HG02870 (cell line): Measurements from ENCODE around the gene TMEM120B.
"Not testable (repeated sequence)": the region's sequence is repeated elsewhere in the genome, so short reads cannot be mapped to it uniquely, and the experiment has no call there.

Experiments
- ATAC-seq: cut with Tn5 transposase; IDR thresholded peaks from one replicate; pipeline ENCODE4 v1.9.1; 2021; ENCODE audit warnings: mild to moderate bottlenecking, moderate library complexity; ENCODE audit not compliant: unreplicated experiment

The TMEM120B gene

DNA sequence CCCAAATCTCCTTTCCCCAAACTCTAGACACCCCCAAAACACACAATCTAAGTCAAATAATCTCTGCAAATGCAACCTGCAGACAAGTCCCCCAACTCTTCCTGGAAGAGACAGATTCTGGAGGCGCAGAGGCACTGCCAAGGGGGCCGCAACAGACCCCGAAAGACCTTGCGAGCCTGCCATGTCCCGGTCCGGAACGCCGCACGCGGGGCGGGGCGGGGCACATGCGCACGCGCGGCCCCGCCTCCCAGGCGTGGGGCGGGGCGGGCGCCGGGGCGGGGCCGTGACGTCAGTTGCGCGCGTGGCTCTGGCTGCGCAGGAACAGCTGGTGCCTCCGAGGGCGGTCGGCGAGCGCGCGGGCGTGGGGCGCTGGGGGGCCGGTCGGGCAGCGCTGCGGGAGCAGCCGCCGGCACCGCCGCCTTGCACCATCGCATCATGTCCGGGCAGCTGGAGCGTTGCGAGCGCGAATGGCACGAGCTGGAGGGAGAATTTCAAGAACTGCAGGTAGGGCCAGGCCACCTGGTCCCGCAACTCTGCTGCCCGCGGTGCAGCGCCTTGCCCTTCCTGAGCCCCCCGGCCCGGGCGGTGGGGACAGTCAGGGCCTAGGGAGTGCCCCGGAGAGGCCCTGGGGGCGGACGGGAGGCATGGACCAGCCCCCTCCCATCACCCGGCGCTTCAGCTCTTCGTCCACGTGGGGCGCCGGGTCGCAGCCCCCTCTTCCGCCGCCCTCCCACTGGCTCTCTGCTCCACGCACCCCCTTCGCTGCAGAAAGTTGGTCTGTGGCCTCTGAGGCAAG, at the start of gene TMEM120B:
Gene TMEM120B (plus strand): TSS at position 292 of the 796 bp plus-strand sequence. CDS start 144 bp downstream, at position 436.
- ATAC-seq: peak; percentile 66

GRCh38 chr12:121663610-121663929, 49.0 kb upstream of the TMEM120B start:
- no peak for ATAC-seq

GRCh38 chr12:121666829-121667228, 45.7 kb upstream of the TMEM120B start:
- not testable (repeated sequence) for ATAC-seq

DNA sequence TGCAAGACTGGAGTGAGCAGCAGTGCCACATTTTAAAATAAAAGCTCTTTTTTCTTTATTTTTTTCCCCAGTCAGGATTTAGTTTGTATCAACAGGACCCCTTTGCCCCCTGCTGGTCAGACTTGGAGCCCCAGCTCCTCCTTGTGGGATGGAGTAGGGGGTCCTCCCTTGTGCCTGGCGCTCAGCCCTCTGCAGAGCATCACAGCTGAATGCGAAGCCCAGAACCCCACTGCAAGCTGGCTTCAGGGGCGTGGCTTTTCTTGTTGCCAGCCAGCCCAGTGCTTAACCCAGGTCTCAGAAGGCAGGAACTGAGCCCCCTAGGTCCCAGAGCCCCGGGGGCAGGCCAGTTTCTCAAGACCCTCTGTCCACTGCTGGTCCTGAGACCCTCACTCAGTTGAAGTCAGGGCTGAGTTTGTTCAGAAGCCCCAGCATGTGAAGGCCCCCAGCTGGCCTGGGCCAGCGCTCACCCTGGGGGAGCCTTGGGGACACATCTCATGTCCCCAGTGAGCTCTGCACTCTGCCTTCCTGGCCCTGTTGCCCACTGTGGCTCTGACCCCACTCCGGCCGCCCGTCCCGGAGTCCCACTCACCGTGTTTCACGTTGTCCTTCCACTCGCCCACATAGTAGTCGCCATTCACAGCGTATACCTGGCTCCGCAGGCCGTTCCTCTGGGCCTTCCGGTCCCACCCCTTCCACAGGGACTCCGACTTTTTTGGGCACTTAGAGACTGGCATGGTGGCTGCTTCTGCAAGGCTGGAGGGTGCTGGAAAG, 43.6 kb upstream of the TMEM120B start:
- ATAC-seq: no peak

- ATAC-seq: no peak
Observed at GRCh38 chr12:121669521-121669900, 43.0 kb upstream of the TMEM120B start, which contains the start of gene MORN3. Gene MORN3 (minus strand): TSS chr12:121669654. CDS start chr12:121669483, 171 bp downstream.

GRCh38 chr12:121673013-121673511, 39.5 kb upstream of the TMEM120B start:
- ATAC-seq: no peak

- ATAC-seq: no peak
Observed at GRCh38 chr12:121676190-121676589, 36.4 kb upstream of the TMEM120B start.

GRCh38 chr12:121678305-121678704, 34.2 kb upstream of the TMEM120B start:
- no peak for ATAC-seq

DNA sequence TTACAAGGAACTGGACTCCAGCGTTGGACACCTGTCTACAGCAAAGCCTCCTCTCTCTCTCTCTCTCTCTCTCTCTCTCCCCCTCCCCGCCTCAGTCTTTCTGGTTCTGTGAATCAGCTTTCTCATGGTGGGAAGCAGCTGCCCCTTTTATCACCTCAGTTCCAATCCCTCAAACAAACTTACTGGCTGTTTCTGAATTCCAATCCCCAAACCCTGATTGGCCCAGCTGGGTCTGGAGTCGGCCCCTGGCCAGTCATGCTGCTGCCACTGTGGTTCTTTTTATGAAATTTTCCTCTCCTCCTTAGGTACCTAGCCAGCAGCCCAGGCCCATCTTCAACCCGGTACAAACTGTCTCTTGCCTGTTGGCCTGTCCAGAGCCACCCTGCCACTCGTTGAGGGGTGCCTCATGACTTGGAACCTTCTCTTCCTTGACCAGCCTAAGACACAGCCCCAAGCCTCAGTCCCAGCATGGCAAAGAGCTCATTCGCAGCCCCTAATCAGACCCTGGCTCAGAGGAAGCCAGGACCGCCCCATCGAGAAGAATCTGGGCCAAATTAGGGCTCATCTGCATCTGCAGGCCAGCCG, 33.7 kb upstream of the TMEM120B start:
- no peak for ATAC-seq

DNA sequence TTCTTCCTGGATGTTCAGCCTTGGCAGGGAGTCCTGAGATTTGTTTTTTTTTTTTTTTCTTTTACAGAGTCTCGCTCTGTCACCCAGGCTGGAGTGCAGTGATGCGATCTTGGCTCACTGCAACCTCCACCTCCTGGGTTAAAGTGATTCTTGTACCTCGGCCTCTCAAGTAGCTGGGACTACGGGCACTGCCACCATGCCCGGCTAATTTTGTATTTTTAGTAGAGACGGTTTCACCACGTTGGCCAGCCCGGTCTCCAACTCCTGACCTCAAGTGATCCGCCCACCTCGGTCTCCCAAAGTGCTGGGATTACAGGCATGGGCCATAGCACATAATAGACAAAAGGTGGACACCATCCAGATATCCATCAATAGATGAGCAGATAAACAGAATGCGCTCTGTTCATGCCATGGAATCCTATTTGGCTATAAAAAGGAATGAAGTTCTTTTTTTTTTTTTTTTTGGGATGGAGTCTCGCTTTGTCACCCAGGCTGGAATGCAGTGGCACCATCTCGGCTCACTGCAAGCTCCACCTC, 32.8 kb upstream of the TMEM120B start:
- not testable (repeated sequence) for ATAC-seq

DNA sequence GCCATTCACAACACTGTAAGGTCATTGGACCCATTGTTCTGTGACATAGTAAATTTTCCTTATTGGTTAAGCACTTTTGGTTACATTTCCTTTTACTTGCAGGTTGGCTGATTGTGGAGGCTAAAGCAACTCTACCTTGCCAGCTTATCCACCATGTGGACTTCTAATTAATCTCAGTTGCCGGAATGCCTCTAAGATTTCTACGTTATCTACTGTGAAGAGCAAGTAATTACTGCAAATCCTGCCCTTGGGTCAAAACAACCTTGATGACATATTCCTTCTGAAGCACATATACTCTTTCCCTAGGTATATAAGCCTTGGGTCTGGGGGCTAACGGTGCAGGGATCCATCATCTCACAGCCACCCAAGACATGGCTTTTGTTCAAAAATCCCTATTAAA, 23.6 kb upstream of the TMEM120B start:
- no peak for ATAC-seq

- no peak for ATAC-seq
Observed at GRCh38 chr12:121689430-121689829, 23.1 kb upstream of the TMEM120B start.

DNA sequence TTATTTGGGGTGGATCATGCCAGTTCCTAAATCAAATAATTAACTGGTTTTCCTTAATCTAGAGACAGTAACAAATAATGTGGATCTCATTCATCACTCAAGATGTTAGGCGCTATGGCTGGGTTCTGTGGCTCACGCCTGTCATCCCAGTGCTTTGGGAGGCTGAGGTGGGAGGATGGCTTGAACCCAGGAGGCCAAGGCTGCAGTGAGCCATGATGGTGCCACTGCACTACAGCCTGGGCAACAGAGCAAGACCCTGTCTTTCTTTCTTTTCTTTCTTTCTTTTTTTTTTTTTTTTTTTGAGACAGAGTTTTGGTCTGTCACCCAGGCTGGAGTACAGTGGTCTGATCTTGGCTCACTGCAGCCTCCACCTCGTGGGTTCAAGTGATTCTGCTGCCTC, 19.8 kb upstream of the TMEM120B start:
- ATAC-seq: not testable (repeated sequence)

DNA sequence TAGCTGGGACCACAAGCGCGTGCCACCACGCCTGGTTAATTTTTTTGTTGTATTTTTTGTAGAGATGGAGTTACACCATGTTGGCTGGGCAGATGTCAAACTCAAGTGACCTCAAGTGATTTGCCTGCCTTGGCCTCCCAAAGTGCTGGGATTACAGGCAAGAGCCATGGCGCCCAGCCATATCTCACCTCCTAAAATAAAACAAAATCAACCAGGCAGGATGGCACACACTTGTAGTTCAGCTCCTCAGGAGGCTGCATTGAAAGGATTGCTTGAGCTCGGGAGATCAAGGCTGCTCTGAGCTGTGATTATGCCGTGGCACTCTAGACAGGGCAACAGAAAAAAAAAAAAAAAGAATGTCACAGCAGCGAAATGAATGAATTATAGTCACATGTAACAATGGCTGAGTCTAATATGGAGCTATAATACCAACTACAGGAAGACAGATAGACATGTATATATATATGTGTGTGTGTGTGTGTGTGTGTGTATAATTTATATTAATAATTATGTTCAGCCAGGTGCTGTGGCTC, 19.3 kb upstream of the TMEM120B start:
- ATAC-seq: no peak

DNA sequence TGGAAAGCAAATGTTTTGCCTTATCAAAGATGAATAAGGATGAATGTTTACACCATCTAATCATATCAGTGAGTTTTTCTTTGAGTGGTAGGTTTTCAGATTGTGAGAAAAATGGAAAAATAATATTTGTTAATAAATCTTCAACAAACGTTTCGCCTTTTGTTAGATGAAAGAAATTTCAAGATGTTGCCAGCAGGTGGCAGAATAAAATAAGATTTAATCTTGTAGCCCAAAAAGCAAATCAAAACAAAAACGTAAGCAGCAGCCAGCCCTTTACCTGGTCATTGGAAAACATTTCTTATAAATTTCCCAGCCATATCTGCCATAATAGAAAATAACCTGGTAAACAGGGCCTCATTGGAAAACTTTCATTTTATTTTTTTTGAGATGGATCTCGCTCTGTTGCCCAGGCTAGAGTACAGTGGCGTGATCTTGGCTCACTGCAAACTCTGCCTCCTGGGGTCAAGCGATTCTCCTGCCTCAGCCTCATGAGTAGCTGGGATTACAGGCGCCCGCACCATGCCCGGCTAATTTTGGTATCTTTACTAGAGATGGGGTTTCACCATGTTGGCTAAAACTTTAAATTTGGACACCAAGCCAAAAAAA, 15.4 kb upstream of the TMEM120B start:
- ATAC-seq: no peak

DNA sequence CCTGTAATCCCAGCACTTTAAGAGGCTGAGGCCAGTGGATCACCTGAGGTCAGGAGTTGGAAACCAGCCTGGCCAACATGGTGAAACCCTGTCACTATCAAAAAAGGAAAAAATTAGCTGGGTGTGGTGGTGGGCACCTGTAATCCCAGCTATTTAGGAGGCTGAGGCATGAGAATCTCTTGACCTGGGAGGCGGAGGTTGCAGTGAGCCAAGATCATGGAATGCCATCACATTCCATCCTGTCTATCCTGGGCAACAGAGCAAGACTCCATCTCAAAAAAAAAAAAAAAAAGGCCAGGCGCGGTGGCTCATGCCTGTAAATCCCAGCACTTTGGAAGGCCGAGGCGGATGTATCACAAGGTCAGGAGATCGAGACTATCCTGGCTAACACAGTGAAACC, 14.7 kb upstream of the TMEM120B start:
- ATAC-seq: not testable (repeated sequence)

GRCh38 chr12:121701667-121702277, 10.8 kb upstream of the TMEM120B start:
- no peak for ATAC-seq

DNA sequence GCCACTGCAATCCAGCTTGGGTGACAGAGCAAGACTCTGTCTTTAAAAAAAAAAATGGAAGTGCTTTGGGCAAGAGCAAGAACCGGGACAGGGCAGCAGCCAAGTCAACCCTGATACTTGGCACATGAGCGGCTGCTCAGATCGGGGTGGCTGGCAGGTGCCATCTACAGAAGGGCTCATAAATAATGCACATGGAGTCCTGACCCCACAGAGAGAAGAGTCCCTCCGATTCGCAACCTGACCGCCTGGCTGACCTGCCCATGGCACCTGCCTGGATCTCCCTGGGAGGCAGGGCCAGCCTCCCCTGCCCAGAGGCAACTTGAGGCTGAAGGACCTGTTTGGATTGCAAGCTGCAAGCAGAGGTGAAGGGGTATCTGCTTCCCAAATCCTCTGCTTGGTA, 9.6 kb upstream of the TMEM120B start:
- ATAC-seq: no peak

DNA sequence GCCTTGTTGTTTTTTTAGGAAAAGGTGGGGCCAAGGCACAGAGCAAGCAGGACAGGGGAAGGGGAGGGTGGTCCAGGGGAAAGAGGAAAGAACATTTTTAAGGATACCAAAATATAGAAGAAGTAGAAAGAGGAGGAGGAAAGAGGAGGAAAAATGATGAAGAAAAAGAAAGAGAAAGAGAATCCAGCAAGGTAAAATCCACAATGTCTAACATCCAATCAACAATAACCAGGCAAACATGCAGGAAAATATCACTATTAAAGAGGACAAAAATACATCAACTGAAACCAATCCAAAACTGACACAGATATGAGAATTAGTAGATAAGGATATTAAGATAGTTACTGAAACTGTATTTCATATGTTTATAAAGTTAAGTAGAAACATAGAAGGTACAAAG, 7.0 kb upstream of the TMEM120B start:
- ATAC-seq: no peak
